Measurements from ENCODE around the gene ZFYVE28.

DNA sequence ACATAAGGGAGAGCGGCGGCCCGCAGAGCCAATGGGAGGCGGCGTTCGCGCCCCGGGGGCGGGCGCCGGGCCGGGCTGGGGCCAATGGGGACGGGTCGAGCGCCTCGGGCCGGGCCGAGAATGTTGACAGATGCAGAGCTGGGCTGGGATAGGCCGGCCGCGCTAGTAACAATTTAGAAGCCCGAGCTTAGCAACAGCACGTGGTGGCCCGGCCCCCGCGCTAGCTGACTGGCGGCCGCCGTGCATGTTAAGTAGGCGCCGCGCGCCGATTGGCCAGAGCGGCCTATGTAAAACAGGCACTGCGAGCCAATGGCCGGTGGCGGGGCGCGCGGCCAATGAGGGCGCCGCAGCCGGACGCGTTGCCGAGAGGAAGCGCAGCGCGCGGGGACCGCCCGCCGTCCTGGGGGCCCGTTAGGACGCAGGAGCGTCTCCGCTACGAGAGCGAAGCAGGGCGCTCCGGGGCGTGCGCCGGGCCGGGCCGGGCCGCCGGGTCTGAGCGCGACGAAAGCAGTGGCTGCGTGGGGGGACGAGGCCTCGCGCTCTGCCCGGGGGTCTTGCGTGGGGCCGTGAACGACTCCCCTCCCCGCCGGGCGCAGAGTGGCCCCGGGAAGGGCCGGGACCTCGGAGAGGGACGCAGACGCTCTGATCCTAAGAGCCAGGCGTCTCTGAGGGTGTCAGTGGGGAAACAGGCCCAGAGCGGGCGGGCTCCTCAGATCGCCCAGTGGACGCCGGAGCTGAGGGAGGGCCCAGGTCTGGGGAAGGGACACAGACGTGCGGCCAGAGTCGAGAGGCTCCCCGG is 156.1 kb downstream of the ZFYVE28 start:
- TF ChIP-seq POLR2AphosphoS5 (IDR thresholded peaks at IDR 0.05) (peak; percentile 92), POLR2A (IDR thresholded peaks at IDR 0.05) (peak; percentile 87)
- TF ChIP-seq, protein P1, sequence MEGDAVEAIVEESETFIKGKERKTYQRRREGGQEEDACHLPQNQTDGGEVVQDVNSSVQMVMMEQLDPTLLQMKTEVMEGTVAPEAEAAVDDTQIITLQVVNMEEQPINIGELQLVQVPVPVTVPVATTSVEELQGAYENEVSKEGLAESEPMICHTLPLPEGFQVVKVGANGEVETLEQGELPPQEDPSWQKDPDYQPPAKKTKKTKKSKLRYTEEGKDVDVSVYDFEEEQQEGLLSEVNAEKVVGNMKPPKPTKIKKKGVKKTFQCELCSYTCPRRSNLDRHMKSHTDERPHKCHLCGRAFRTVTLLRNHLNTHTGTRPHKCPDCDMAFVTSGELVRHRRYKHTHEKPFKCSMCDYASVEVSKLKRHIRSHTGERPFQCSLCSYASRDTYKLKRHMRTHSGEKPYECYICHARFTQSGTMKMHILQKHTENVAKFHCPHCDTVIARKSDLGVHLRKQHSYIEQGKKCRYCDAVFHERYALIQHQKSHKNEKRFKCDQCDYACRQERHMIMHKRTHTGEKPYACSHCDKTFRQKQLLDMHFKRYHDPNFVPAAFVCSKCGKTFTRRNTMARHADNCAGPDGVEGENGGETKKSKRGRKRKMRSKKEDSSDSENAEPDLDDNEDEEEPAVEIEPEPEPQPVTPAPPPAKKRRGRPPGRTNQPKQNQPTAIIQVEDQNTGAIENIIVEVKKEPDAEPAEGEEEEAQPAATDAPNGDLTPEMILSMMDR (IDR thresholded peaks at IDR 0.05) = peak in 2 of 4 experiments; percentile 23 to 45
